Smooth muscle cell (in vitro differentiated cells): ENCODE results near the gene TIPARP. TPM values are rescaled to one million over a fixed set of nuclear protein-coding genes. Genes with fewer than 3 reads are reported as not detected.

Source experiments
- DNase-seq: peaks from one replicate; lab custom pipeline; 2025; ENCODE audit not compliant: unreplicated experiment; lab: John Stamatoyannopoulos, UW
- H2AFZ ChIP-seq: fragments of 200-600 bp; sonication (generic); 2 replicates; pipeline ENCODE4 v1.6.0; 2016; ENCODE audit warnings: antibody characterized with exemption, low read depth, mild to moderate bottlenecking
- H3F3A ChIP-seq: fragments of 200-600 bp; sonication (generic); 2 replicates; pipeline ENCODE4 v1.6.0; 2017; ENCODE audit warnings: antibody characterized with exemption, low read depth
- H3K27ac ChIP-seq: fragments of 200-600 bp; sonication (generic); 2 replicates; pipeline ENCODE4 v1.5.1; 2016; ENCODE audit warnings: low read depth, mild to moderate bottlenecking
- H3K27me3 ChIP-seq: fragments of 200-600 bp; sonication (generic); 2 replicates; pipeline ENCODE4 v1.6.1; 2016; ENCODE audit warnings: low read depth, mild to moderate bottlenecking
- H3K36me3 ChIP-seq: fragments of 200-600 bp; sonication (generic); 2 replicates; pipeline ENCODE4 v1.5.1; 2016; ENCODE audit warnings: low read depth
- H3K4me1 ChIP-seq: fragments of 200-600 bp; sonication (generic); 2 replicates; pipeline ENCODE4 v1.5.1; 2016; ENCODE audit warnings: low read depth
- H3K4me2 ChIP-seq: fragments of 200-600 bp; sonication (generic); 2 replicates; pipeline ENCODE4 v1.6.0; 2016; ENCODE audit warnings: mild to moderate bottlenecking
- H3K4me3 ChIP-seq: fragments of 200-600 bp; sonication (generic); 2 replicates; pipeline ENCODE4 v1.5.1; 2016; ENCODE audit warnings: mild to moderate bottlenecking
- H3K79me2 ChIP-seq: fragments of 200-600 bp; sonication (generic); 2 replicates; pipeline ENCODE4 v1.6.0; 2016; ENCODE audit warnings: low read depth, mild to moderate bottlenecking
- H3K9ac ChIP-seq: fragments of 200-600 bp; sonication (generic); 2 replicates; pipeline ENCODE4 v1.6.0; 2016; ENCODE audit warnings: low read depth
- H3K9me3 ChIP-seq: fragments of 200-600 bp; sonication (generic); replicated peaks from 2 replicates; pipeline ENCODE4 v1.5.1; 2016; ENCODE audit warnings: low read depth
- H4K20me1 ChIP-seq: fragments of 200-600 bp; sonication (generic); 2 replicates; pipeline ENCODE4 v1.6.0; 2016; ENCODE audit warnings: low read depth
- WGBS: methylation state at CpG from one replicate; pipeline ENCODE4 v1.1.7; 2016; ENCODE audit warnings: low lambda C conversion rate; 5-methylcytosine and 5-hydroxymethylcytosine counted together
- polyA plus RNA-seq: library from polyadenylated mRNA; unstranded; fragments of >200 nt; fragmentation: Nextera tagmentation; extraction: Ambion mirVana; gene quantifications from 2 replicates; pipeline ENCODE4 v1.2.1, GENCODE V29; 2016
- total RNA-seq: library from RNA; depleted of rRNA; stranded (reverse); fragments of >200 nt; gene quantifications from 2 replicates; pipeline ENCODE4 v1.2.3, GENCODE V29; 2014
- TF ChIP-seq, protein P1 (sequence below): fragments of 200-600 bp; sonication (generic); IDR thresholded peaks from 2 replicates; pipeline ENCODE4 v1.5.1; 2017; ENCODE audit warnings: borderline replicate concordance, mild to moderate bottlenecking, antibody characterized with exemption; ENCODE audit not compliant: insufficient read depth, poor library complexity, severe bottlenecking

Gene TIPARP
- total and polyA plus RNA-seq, 2 experiments from 2014 or later, result 12.5 to 65.2 TPM

DNA sequence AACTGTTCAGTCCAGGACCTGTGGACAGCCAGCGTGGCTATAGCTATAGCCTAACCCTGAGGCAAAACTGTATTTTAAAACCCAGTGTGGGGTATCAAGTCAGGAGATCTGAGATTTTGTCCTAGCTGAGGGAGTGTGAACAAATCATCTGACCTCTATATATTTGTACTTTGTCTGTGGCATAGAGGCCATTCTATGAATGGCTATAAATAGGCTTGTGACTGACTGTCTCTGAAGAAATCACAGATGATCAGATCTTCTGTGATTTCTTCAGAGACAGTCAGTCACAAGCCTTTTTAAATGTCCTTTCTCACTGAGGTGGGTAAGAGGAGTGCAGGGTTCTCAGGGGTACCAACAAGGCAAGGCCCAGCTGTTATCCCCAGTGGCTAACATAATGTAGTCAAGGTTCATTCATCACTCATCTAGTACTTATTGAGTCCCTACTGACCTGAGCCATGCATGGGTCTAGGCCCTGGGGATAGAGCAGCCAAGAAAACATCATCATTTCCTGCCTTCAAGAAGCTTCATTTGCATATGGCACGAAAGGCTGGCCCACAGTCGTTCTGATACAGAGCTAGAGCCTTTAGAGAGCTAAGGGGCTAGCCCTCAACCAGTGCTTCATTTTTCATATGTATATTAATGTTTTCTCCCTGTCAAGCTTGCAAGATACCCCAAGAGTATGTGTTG lies 53.3 kb downstream of the TIPARP start:
- TF ChIP-seq, protein P1, sequence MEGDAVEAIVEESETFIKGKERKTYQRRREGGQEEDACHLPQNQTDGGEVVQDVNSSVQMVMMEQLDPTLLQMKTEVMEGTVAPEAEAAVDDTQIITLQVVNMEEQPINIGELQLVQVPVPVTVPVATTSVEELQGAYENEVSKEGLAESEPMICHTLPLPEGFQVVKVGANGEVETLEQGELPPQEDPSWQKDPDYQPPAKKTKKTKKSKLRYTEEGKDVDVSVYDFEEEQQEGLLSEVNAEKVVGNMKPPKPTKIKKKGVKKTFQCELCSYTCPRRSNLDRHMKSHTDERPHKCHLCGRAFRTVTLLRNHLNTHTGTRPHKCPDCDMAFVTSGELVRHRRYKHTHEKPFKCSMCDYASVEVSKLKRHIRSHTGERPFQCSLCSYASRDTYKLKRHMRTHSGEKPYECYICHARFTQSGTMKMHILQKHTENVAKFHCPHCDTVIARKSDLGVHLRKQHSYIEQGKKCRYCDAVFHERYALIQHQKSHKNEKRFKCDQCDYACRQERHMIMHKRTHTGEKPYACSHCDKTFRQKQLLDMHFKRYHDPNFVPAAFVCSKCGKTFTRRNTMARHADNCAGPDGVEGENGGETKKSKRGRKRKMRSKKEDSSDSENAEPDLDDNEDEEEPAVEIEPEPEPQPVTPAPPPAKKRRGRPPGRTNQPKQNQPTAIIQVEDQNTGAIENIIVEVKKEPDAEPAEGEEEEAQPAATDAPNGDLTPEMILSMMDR, result no peak
- Histone ChIP-seq H3K9me3 (no peaks in the 10 kb centered on the region), H3K27me3 (no peaks in the 10 kb centered on the region), H3K36me3 (no peaks in the 10 kb centered on the region), H3K4me1 (peaks cover 4% of the 10 kb centered on the region), H3K4me3 (no peak overlapping the region), H3K9ac (no peak overlapping the region), H3K27ac (no peak overlapping the region), H4K20me1 (no peaks in the 10 kb centered on the region), H3K4me2 (no peak overlapping the region), H3F3A (no peaks in the 10 kb centered on the region), H3K79me2 (no peaks in the 10 kb centered on the region), H2AFZ (no peak overlapping the region)
- no peak for DNase-seq
- WGBS, result 84% methylated on average over 3 of the region's 3 CpGs

DNA sequence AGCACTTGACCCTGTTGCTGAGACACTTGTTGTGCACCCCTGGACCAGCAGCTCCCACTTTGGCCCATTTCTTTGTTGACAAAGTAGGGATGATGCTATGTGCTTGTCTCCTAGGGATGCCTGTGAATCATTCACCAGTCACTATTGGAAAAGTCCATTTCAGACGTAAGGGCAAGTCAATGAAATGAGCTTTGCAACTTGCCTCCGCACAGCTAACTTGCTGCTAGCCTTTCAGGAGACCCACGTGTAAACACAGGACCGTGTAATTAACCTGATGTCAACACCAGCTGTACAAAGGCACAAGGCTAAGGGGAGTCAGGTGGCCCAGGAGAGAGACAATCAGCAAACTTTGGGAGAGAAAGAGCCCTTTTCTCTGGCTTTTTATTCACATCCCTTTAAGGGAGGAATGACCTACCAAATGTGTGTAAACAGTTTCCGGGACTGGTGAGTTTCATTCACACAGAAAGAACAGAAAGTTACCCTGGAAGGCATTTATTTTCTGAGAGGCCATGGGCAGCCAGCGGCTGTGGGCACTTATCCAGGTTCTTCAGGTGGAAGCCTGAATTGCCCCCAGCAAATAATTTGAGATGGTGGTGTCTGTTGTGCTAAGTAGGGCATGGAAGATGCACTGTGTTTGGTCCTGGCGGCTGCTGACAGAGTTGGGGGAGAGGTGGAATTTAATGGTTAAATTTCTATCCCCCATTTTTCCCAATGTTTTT lies 54.0 kb downstream of the TIPARP start:
- DNase-seq, result no peak
- Histone ChIP-seq H3K9ac (no peak overlapping the region), H3K27ac (no peak overlapping the region), H3K4me3 (no peak overlapping the region), H3K79me2 (no peaks in the 10 kb centered on the region), H3K9me3 (no peaks in the 10 kb centered on the region), H3K4me2 (no peak overlapping the region), H2AFZ (no peak overlapping the region), H3K27me3 (no peaks in the 10 kb centered on the region), H3K36me3 (no peaks in the 10 kb centered on the region), H3F3A (no peaks in the 10 kb centered on the region), H4K20me1 (no peaks in the 10 kb centered on the region), H3K4me1 (peaks cover 4% of the 10 kb centered on the region)
- TF ChIP-seq, protein P1, result no peak
- 70% methylated on average over 7 of the region's 7 CpGs for WGBS

DNA sequence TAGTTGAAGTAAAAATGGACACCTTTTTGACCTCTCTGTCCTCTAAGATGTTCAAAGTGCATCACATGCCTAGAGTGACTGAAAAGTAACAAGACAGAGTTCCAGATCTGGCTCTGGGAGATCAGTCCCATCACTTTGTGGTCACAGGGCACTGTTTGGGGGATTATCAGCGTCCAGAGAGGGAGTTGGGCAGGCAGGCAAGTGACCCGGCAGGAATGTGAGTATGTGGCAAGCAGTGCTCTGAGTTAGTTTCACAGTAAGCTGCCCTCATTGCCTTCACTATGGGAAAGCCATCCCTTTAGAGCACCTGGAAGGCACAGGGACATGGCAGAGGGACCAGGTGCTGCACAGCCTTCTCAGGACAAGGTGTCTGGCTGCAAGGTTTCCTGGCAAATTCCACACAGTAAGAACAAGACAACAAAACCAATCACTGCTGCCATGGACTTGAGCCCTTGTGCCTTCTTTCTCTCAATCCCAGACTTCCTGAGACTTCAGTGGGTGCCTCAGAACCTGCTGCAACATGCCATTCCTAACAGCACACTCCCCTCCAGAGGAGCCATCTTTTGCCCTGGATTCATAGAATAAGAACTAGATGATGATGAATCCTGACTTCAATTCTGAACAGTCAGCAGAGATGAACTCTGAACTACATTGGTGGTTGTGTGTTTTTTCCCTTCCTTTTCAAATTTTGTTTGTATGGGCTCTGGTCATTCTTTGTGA lies 55.2 kb downstream of the TIPARP start:
- no peak for DNase-seq
- WGBS, result 5% methylated on average over 2 of the region's 2 CpGs
- no peaks in the 10 kb centered on the region for H3K9me3 ChIP-seq
- TF ChIP-seq, protein P1, result no peak
- no peak overlapping the region for H3K9ac ChIP-seq
- no peaks in the 10 kb centered on the region for H4K20me1 ChIP-seq
- H3K4me1 ChIP-seq, result peaks cover 4% of the 10 kb centered on the region
- peak overlapping the region; percentile 30 for H3K4me2 ChIP-seq
- H3K4me3 ChIP-seq, result no peak overlapping the region
- no peaks in the 10 kb centered on the region for H3K27me3 ChIP-seq
- H3K36me3 ChIP-seq, result no peaks in the 10 kb centered on the region
- H3K27ac ChIP-seq, result no peak overlapping the region
- no peaks in the 10 kb centered on the region for H3K79me2 ChIP-seq
- H3F3A ChIP-seq, result no peaks in the 10 kb centered on the region
- no peak overlapping the region for H2AFZ ChIP-seq
